Body of pancreas (tissue), 4 donors: ENCODE results near the gene PYGM.

Experiments used
- POLR2A ChIP-seq, 3 donors: fragments of 450-650 bp; IDR thresholded peaks; one replicate each; pipeline ENCODE4 v1.6.1; 2016; ENCODE audit warnings: antibody characterized with exemption in 3 of 3, mild to moderate bottlenecking in 2 of 3
- TF ChIP-seq, protein P1 (sequence below), 7 experiments: fragments of 450-650 bp in 4 of 7; fragments of 200-600 bp in 3 of 7; sonication (generic) in 3 of 7; IDR thresholded peaks; one replicate each; pipeline ENCODE4 v1.5.1; 2016 to 2019; ENCODE audit warnings: antibody characterized with exemption in 7 of 7

DNA sequence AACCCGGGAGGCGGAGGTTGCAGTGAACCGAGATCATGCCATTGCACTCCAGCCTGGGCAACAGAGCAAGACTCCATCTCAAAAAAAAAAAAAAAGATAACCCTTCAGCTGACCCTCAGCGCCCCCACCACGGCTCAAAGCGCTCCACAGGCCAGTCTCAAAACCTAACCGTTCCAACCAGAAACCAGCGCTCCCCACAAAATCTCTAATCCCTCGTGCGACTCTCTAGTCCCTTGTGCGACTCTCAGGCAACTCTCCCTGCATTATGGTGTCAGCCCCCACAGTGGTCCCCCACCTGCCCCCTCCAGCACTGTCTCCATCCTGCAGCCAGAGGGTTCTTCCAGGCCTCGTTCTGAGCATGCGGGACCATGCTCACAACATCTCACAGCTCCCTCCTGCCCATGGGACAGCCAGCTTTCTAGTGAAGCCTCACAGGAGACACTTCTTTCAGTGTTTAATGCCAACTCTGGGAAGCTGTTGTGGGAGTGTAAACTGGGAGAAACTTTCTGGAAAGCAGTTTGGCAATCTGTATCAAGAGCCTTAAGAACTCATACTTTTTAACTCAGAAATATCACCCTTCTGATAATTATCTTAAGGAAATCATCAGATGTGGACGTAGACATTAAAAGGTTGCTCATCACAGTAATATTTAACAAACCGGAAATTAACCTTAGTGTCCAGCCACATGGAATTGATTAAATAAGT, 11.7 kb downstream of the PYGM start:
- TF ChIP-seq POLR2A (IDR thresholded peaks at IDR 0.05): no peak
- TF ChIP-seq, protein P1, sequence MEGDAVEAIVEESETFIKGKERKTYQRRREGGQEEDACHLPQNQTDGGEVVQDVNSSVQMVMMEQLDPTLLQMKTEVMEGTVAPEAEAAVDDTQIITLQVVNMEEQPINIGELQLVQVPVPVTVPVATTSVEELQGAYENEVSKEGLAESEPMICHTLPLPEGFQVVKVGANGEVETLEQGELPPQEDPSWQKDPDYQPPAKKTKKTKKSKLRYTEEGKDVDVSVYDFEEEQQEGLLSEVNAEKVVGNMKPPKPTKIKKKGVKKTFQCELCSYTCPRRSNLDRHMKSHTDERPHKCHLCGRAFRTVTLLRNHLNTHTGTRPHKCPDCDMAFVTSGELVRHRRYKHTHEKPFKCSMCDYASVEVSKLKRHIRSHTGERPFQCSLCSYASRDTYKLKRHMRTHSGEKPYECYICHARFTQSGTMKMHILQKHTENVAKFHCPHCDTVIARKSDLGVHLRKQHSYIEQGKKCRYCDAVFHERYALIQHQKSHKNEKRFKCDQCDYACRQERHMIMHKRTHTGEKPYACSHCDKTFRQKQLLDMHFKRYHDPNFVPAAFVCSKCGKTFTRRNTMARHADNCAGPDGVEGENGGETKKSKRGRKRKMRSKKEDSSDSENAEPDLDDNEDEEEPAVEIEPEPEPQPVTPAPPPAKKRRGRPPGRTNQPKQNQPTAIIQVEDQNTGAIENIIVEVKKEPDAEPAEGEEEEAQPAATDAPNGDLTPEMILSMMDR (IDR thresholded peaks at IDR 0.05): no peak
